HCT116 (cell line): ENCODE results near the gene NCKAP5. TPM values are rescaled to one million over a fixed set of nuclear protein-coding genes. Genes with fewer than 3 reads are reported as not detected.

Source experiments
- ATAC-seq: fragments of 200-7000 bp; cut with Tn5 transposase; 2 replicates; pipeline ENCODE4 v1.9.1; 2020; ENCODE audit warnings: mild to moderate bottlenecking, moderate library complexity
- BruUV-seq: library from RNA; stranded (reverse); fragments of 400-500 nt; replicated peaks from 2 replicates; lab custom pipeline; 2021; lab: Mats Ljungman, UMichigan
- CTCF ChIA-PET: fragments of 300-600 bp; sonication (Branson Sonifier 250); formaldehyde crosslinking; loops from one replicate; lab custom pipeline; 2021; ENCODE audit warnings: antibody characterized with exemption; lab: Charles Lee
- POLR2A ChIA-PET: fragments of 300-600, 350-600 bp; sonication (Branson Sonifier 250); formaldehyde crosslinking; loops from one replicate; lab custom pipeline; 2021; ENCODE audit warnings: antibody characterized with exemption; lab: Charles Lee
- RAD21 ChIA-PET, 2 experiments: fragments of 300-600 bp; sonication (Branson Sonifier 250); formaldehyde crosslinking; loops; one replicate each; lab custom pipeline; 2023; ENCODE audit warnings: low total read pairs in 2 of 2; ENCODE audit not compliant: uncharacterized antibody in 2 of 2, unreplicated experiment in 2 of 2, low non-redundant PET in 1 of 2; lab: Charles Lee
- DNase-seq: peaks from one replicate; pipeline ENCODE4 v3.0.0-alpha.2; 2010; ENCODE audit warnings: low read depth, low spot score
- H2AFZ ChIP-seq: fragments of 200-600 bp; shearing (Covaris generic), sonication (generic); 2 replicates; pipeline ENCODE4 v1.6.1; 2017; ENCODE audit warnings: low read depth, mixed run types, mixed read lengths, antibody characterized with exemption, low read length; ENCODE audit not compliant: poor library complexity, severe bottlenecking
- H3K27ac ChIP-seq: 2 replicates; pipeline ENCODE4 v1.5.1; 2012; ENCODE audit warnings: low read depth, low read length
- H3K27me3 ChIP-seq: fragments of 200-600 bp; sonication (generic); 2 replicates; pipeline ENCODE4 v1.6.1; 2016; ENCODE audit warnings: mixed run types, low read length, mixed read lengths; ENCODE audit not compliant: insufficient read depth
- H3K36me3 ChIP-seq, 2 experiments: fragments of 200-500 bp in 1 of 2; fragments of 200-600 bp in 1 of 2; sonication (Bioruptor generic) in 1 of 2; sonication (generic) in 1 of 2; 2 replicates each; pipeline versions ENCODE4 v1.5.1 to v1.6.1; 2014 to 2016; ENCODE audit warnings: low read length in 2 of 2, inconsistent platforms in 1 of 2, mixed read lengths in 1 of 2, mixed run types in 1 of 2; ENCODE audit not compliant: insufficient read depth in 2 of 2, control insufficient read depth in 1 of 2
- H3K4me1 ChIP-seq, 2 experiments: fragments of 200-600 bp in 1 of 2; sonication (generic) in 1 of 2; 2 replicates each; pipeline versions ENCODE4 v1.5.1 to v1.6.1; 2012 to 2017; ENCODE audit warnings: low read length in 2 of 2, inconsistent platforms in 1 of 2, mild to moderate bottlenecking in 1 of 2, mixed read lengths in 1 of 2, mixed run types in 1 of 2, moderate library complexity in 1 of 2; ENCODE audit not compliant: insufficient read depth in 2 of 2, control insufficient read depth in 1 of 2
- H3K4me2 ChIP-seq: fragments of 200-600 bp; sonication (generic); 2 replicates; pipeline ENCODE4 v1.6.1; 2017; ENCODE audit warnings: mixed run types, low read length, mixed read lengths
- H3K4me3 ChIP-seq, 2 experiments: fragments of 200-600 bp in 1 of 2; sonication (generic) in 1 of 2; replicated peaks in 1 of 2; 2 replicates each; pipeline ENCODE4 v1.5.1; 2011 to 2016; ENCODE audit warnings: low read length in 2 of 2, control low read depth in 1 of 2, low read depth in 1 of 2, mild to moderate bottlenecking in 1 of 2, mixed read lengths in 1 of 2, mixed run types in 1 of 2
- H3K79me2 ChIP-seq: fragments of 200-600 bp; sonication (generic); 2 replicates; pipeline ENCODE4 v1.6.1; 2017; ENCODE audit warnings: mild to moderate bottlenecking, mixed run types, low read length, moderate library complexity, mixed read lengths; ENCODE audit not compliant: insufficient read depth
- H3K9ac ChIP-seq: fragments of 200-600 bp; sonication (generic); 2 replicates; pipeline ENCODE4 v1.6.1; 2016; ENCODE audit warnings: low read length, mixed read lengths
- H3K9me2 ChIP-seq: fragments of 200-600 bp; sonication (generic), shearing (Covaris generic); 2 replicates; pipeline ENCODE4 v1.6.1; 2017; ENCODE audit warnings: mixed run types, mild to moderate bottlenecking, moderate library complexity; ENCODE audit not compliant: insufficient read depth
- H3K9me3 ChIP-seq, 2 experiments: fragments of 200-500 bp in 1 of 2; fragments of 200-600 bp in 1 of 2; sonication (Bioruptor generic) in 1 of 2; sonication (generic) in 1 of 2; 2 replicates each; pipeline ENCODE4 v1.6.1; 2014 to 2017; ENCODE audit warnings: low read length in 2 of 2, mixed read lengths in 2 of 2, inconsistent platforms in 1 of 2, low read depth in 1 of 2, mild to moderate bottlenecking in 1 of 2, mixed run types in 1 of 2, moderate library complexity in 1 of 2; ENCODE audit not compliant: control insufficient read depth in 1 of 2, insufficient read depth in 1 of 2
- H4K20me1 ChIP-seq: fragments of 200-600 bp; sonication (generic), shearing (Covaris generic); 2 replicates; pipeline ENCODE4 v1.6.1; 2017; ENCODE audit warnings: mixed run types, mild to moderate bottlenecking, moderate library complexity; ENCODE audit not compliant: insufficient read depth
- CEBPB ChIP-seq: IDR thresholded peaks from 2 replicates; pipeline ENCODE4 v1.6.1; 2012; ENCODE audit warnings: low read depth
- EZH2 ChIP-seq: fragments of 200-600 bp; sonication (generic); IDR thresholded peaks from 2 replicates; pipeline ENCODE4 v1.6.1; 2017; ENCODE audit warnings: antibody characterized with exemption, mixed run types
- EZH2phosphoT487 ChIP-seq: fragments of 200-600 bp; IDR thresholded peaks from 2 replicates; pipeline ENCODE4 v1.6.1; 2018; ENCODE audit warnings: antibody characterized with exemption, borderline replicate concordance
- FOSL1 ChIP-seq: IDR thresholded peaks from 2 replicates; pipeline ENCODE4 v1.6.1; 2012; ENCODE audit warnings: low read depth
- JUND ChIP-seq: IDR thresholded peaks from 2 replicates; pipeline ENCODE4 v1.6.1; 2012
- POLR2AphosphoS5 ChIP-seq: IDR thresholded peaks from 2 replicates; pipeline ENCODE4 v1.6.1; 2011; ENCODE audit warnings: mild to moderate bottlenecking, low read depth, low read length, moderate library complexity
- RAD21 ChIP-seq: IDR thresholded peaks from 2 replicates; pipeline ENCODE4 v1.6.1; 2012; ENCODE audit warnings: low read depth, mild to moderate bottlenecking
- SIN3A ChIP-seq: IDR thresholded peaks from 2 replicates; pipeline ENCODE4 v1.6.1; 2012; ENCODE audit warnings: low read depth
- TCF7L2 ChIP-seq: IDR thresholded peaks from 2 replicates; pipeline ENCODE4 v1.7.0; 2011; ENCODE audit warnings: borderline replicate concordance, inconsistent platforms; ENCODE audit not compliant: insufficient read depth, insufficient read length; ENCODE audit errors: extremely low read depth
- ZNF274 ChIP-seq: fragments of 200-500 bp; sonication (Bioruptor generic); IDR thresholded peaks from 2 replicates; pipeline ENCODE4 v1.6.1; 2014; ENCODE audit warnings: mild to moderate bottlenecking, low read depth, low read length, inconsistent platforms
- intact Hi-C: fragments of 100-400 bp; cut with micrococcal nuclease; formaldehyde crosslinking; loops from 2 replicates; pipeline ENCODE4 v1.10.0; 2022
- total RNA-seq: library from RNA; stranded (reverse); gene quantifications from one replicate; pipeline ENCODE4 v1.2.1, GENCODE V29; 2021; ENCODE audit not compliant: unreplicated experiment
- TF ChIP-seq, protein P1 (sequence below): IDR thresholded peaks from 2 replicates; pipeline ENCODE4 v1.6.1; 2012

Gene NCKAP5
- total RNA-seq, 1 experiment from 2014 or later: 0.30 TPM

DNA sequence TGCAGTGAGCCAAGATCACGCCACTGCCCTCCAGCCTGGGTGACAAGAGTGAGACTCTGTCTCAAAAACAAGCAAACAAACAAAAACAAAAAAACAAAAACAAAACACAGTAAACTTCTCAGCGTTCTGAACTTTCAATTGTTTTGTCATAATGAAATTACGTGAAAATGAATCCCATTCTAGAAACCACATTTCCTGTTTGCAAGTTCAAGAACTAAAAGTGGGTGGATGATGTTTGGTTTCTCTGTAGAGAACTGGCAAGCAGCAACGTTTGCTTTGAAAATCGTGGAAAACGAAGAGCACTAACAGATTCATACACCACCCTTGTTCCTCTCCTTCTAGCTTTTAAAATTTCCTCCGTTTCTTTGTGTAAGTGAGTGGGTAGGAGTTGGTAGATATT lies 672.2 kb downstream of the NCKAP5 start:
- TF ChIP-seq EZH2 (no peak), FOSL1 (no peak), JUND (no peak), ZNF274 (no peak), SIN3A (no peak), EZH2phosphoT487 (no peak)
- TF ChIP-seq, protein P1, sequence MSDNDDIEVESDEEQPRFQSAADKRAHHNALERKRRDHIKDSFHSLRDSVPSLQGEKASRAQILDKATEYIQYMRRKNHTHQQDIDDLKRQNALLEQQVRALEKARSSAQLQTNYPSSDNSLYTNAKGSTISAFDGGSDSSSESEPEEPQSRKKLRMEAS: no peak
- TF ChIP-seq, all 23 proteins: peak for 0
- intact Hi-C loops: no loop called here
- no peak overlapping the region for H3K9ac ChIP-seq
- ChIA-PET CTCF (no interaction called here), RAD21 (interaction anchor here in 1 of 2 experiments (0.7 kb wide), 1 partner anchor 11 kb away, joined by 3 read pairs; no protein-coding TSS in a partner anchor), POLR2A (no interaction called here)
- no peaks in the 10 kb centered on the region for H3K79me2 ChIP-seq
- no peak overlapping the region for H2AFZ ChIP-seq
- no peaks in the 10 kb centered on the region for H3K36me3 ChIP-seq
- no peaks in the 10 kb centered on the region for H3K9me2 ChIP-seq
- ATAC-seq (no peak), DNase-seq (no peak)
- no peak overlapping the region for H3K4me3 ChIP-seq
- no TSS peak for BruUV-seq
- H3K4me2 ChIP-seq: no peak overlapping the region
- H3K9me3 ChIP-seq: no peaks in the 10 kb centered on the region
- no peak overlapping the region for H3K27ac ChIP-seq
- no peaks in the 10 kb centered on the region for H3K4me1 ChIP-seq
- H4K20me1 ChIP-seq: no peaks in the 10 kb centered on the region
- peaks cover 4% of the 10 kb centered on the region; the same call in 1 of the 2 replicates for H3K27me3 ChIP-seq

DNA sequence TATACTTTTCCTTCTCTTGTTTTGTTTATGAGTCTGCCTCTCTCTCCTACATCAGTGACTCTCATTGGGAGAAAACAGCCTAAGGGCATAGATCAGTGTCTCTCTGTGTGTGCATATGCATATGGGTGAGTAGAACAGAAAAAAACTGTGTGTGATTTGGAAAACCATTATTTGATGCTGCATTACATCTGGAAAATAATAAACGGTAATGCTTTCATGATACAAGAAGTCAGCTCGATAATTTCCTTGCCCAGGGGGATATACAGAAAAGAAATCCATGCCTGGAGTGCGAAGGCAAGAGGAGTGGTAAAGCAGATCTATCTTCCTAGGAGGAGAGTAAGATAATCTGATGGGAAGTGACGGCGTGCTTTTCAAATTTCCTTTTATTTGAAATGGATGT lies 676.8 kb downstream of the NCKAP5 start:
- no peak for DNase-seq
- intact Hi-C loops: no loop called here
- Histone ChIP-seq H3K79me2 (no peaks in the 10 kb centered on the region), H2AFZ (no peak overlapping the region), H4K20me1 (no peaks in the 10 kb centered on the region), H3K4me1 (no peaks in the 10 kb centered on the region), H3K9me2 (no peaks in the 10 kb centered on the region), H3K9me3 (no peaks in the 10 kb centered on the region), H3K9ac (no peak overlapping the region), H3K27ac (no peak overlapping the region), H3K4me2 (no peak overlapping the region), H3K4me3 (no peak overlapping the region), H3K36me3 (no peaks in the 10 kb centered on the region), H3K27me3 (peaks cover 4% of the 10 kb centered on the region; the same call in 1 of the 2 replicates)
- TF ChIP-seq EZH2 (no peak), TCF7L2 (no peak), SIN3A (no peak), POLR2AphosphoS5 (no peak), JUND (no peak), CEBPB (no peak), RAD21 (no peak), ZNF274 (no peak)
- POLR2A ChIA-PET: no interaction called here
- RAD21 ChIA-PET: no interaction called here
- no peak for ATAC-seq
- CTCF ChIA-PET: no interaction called here
- BruUV-seq: no TSS peak
